Kidney (tissue), 14 donors: Measurements from ENCODE around the gene DLAT. TPM values are rescaled to one million over a fixed set of nuclear protein-coding genes. Genes with fewer than 3 reads are reported as not detected.

ENCODE experiments used
- DNase-seq, 5 donors: peaks; one replicate each; pipeline ENCODE4 v3.0.0-alpha.2; 2013 to 2020
- FAIRE-seq: peaks from 2 replicates; lab custom pipeline; 2012; peaks lifted over from hg19 to GRCh38; lab: Jason Lieb, UNC
- H3K27ac ChIP-seq, 2 donors: one replicate each; pipeline ENCODE4 v1.7.0; 2013; ENCODE audit warnings: low read depth in 2 of 2, low read length in 2 of 2, inconsistent platforms in 1 of 2
- H3K27me3 ChIP-seq: one replicate; pipeline ENCODE4 v1.7.1; 2013; ENCODE audit warnings: low read length, inconsistent platforms; ENCODE audit not compliant: control insufficient read depth, insufficient read depth
- H3K36me3 ChIP-seq, 3 donors: one replicate each; pipeline versions ENCODE4 v1.7.0 to v1.7.1; 2013; ENCODE audit warnings: low read length in 3 of 3, control low read depth in 1 of 3, inconsistent platforms in 1 of 3; ENCODE audit not compliant: insufficient read depth in 3 of 3, control insufficient read depth in 2 of 3
- H3K4me1 ChIP-seq, 3 donors: one replicate each; pipeline versions ENCODE4 v1.7.0 to v1.7.1; 2013; ENCODE audit warnings: low read length in 3 of 3, inconsistent platforms in 1 of 3, low read depth in 1 of 3; ENCODE audit not compliant: control insufficient read depth in 2 of 3, insufficient read depth in 2 of 3
- H3K4me3 ChIP-seq, 3 donors: one replicate each; pipeline versions ENCODE4 v1.7.0 to v1.8.1; 2013; ENCODE audit warnings: low read length in 3 of 3, control low read depth in 1 of 3, inconsistent platforms in 1 of 3
- H3K9ac ChIP-seq, 3 donors: one replicate each; pipeline versions ENCODE4 v1.7.0 to v1.7.1; 2013; ENCODE audit warnings: low read length in 3 of 3, control low read depth in 1 of 3, inconsistent platforms in 1 of 3
- H3K9me3 ChIP-seq, 3 donors: one replicate each; pipeline versions ENCODE4 v1.7.0 to v1.7.1; 2013; ENCODE audit warnings: low read length in 3 of 3, control low read depth in 1 of 3, inconsistent platforms in 1 of 3; ENCODE audit not compliant: control insufficient read depth in 2 of 3, insufficient read depth in 1 of 3
- intact Hi-C: fragments of 100-400 bp; cut with DNase I; formaldehyde crosslinking; loops from one replicate; pipeline ENCODE4 v1.11.1; 2022
- polyA plus RNA-seq: library from polyadenylated mRNA; stranded (reverse); fragments of 350-450 nt; fragmentation: Illumina TruSeq; extraction: RNeasy Lipid Tissue Mini Kit (QIAGEN cat#74804); gene quantifications from one replicate; pipeline ENCODE4 v1.2.3, GENCODE V29; 2014; ENCODE audit warnings: low read depth, low replicate concordance; ENCODE audit not compliant: insufficient read depth
- total RNA-seq: library from RNA; stranded (reverse); fragmentation: NEBNext Ultra II Directional; extraction: Animal tissue kit (Norgen Biotek cat#: 25700); gene quantifications from one replicate; pipeline ENCODE4 v1.2.1, GENCODE V29; 2021
- TF ChIP-seq, protein P1 (sequence below): IDR thresholded peaks from 3 replicates; pipeline ENCODE4 v1.5.1; 2012; ENCODE audit warnings: mild to moderate bottlenecking, moderate library complexity, borderline replicate concordance; ENCODE audit not compliant: insufficient read depth; ENCODE audit errors: extremely low read depth
- donor health status: control.
- donor health status: control.
- donor health status: control.
- donor health status: control.
- donor health status: control.
- donor health status: DM: yes; HTN: yes; CAD: no.
- donor health status: Normal renal cell carcinoma (clear cell type).

DLAT gene
- total and polyA plus RNA-seq, 2 donors from 2014 or later: 27.5 to 33.1 TPM

DNA sequence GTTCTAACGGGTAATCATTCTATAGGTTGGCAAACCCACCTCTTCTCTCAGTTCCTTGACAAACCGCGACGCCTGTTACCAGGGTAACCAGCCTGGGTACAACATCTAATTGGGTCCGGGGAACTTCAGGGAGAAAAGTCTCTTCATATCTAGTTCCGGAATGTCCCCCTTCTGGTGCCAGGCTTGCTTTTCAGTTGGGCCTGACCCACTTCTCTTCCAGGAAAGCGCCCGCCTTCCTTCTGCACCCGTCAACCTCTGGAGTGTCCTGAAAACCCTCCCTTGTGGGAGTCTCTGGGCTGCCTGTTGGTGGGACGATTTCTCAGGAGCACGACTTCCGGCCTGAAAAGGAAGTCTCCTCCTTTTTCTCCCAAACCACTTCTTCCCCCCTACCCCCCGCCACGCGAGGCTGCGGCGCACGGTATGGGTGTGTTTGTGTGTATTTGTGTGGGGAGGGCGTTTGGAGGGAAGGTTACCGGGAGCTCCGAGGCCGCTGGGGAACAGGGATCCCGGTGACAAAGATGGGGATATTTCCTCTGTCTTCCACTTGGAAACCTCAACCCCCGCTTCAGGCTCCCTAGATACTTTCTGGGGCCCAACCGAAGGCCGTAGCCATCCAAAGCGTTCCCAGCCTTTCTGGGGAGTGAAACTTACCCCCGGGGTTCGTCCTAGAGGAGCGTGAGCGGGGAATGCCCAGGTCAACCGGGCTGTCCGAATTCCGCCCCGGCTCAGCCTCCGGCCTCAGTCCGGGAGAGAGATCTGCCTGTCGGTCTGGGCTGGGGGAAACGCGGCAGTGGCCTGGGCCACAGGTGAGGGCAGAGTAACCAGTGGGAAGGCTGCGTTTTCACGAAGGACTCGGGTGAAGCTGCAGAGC lies 49.0 kb downstream of the DLAT start, which contains the start of the genes NKAPD1 and PIH1D2:
Gene NKAPD1 (plus strand): TSS at position 359 of the 871 bp plus-strand sequence. CDS start 1,276 bp downstream, outside the sequence.
Gene PIH1D2 (minus strand): TSS at position 77 of the 871 bp plus-strand sequence. CDS start 843 bp downstream, outside the sequence.
- Histone ChIP-seq H3K27me3 (no peaks in the 10 kb centered on the region), H3K27ac (peak within 1 kb of the TSS; percentile 84), H3K9ac (peak within 1 kb of the TSS; percentile 77 to 96 (median 95)), H3K9me3 (no peaks in the 10 kb centered on the region), H3K4me1 (peaks cover 0 to 6% (median 3%) of the 10 kb centered on the region in 3 donors), H3K36me3 (peaks cover 5 to 24% (median 17%) of the 10 kb centered on the region in 3 donors), H3K4me3 (peak within 1 kb of the TSS; percentile 94 to 98 (median 97))
- DNase-seq: peak; percentile 84 to 94 (median 86)
- no peak for FAIRE-seq
- intact Hi-C loops: no loop called here
- TF ChIP-seq, protein P1, sequence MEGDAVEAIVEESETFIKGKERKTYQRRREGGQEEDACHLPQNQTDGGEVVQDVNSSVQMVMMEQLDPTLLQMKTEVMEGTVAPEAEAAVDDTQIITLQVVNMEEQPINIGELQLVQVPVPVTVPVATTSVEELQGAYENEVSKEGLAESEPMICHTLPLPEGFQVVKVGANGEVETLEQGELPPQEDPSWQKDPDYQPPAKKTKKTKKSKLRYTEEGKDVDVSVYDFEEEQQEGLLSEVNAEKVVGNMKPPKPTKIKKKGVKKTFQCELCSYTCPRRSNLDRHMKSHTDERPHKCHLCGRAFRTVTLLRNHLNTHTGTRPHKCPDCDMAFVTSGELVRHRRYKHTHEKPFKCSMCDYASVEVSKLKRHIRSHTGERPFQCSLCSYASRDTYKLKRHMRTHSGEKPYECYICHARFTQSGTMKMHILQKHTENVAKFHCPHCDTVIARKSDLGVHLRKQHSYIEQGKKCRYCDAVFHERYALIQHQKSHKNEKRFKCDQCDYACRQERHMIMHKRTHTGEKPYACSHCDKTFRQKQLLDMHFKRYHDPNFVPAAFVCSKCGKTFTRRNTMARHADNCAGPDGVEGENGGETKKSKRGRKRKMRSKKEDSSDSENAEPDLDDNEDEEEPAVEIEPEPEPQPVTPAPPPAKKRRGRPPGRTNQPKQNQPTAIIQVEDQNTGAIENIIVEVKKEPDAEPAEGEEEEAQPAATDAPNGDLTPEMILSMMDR: no peak

DNA sequence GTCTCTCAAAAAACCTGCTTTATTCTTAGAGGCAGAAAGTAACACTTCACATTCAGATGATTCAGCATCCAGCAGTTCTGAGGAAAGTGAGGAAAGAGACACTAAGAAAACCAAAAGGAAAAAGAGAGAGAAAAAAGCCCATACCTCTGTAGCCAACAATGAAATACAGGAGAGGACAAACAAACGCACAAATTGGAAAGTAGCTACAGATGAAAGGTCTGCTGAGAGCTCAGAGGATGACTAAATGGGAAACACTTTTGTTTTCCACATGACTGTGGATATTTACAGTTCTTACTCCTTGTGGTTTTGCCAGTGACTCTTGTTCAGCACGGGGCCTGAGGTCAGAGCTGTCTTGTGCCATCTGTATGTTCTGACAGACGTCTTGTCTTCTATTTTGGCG lies 57.5 kb downstream of the DLAT start:
- FAIRE-seq (no peak), DNase-seq (no peak)
- H3K4me1 ChIP-seq: peaks cover 3 to 9% (median 6%) of the 10 kb centered on the region in 3 donors
- H3K36me3 ChIP-seq: peaks cover 2 to 42% (median 20%) of the 10 kb centered on the region in 3 donors
- intact Hi-C loops: no loop called here
- H3K4me3 ChIP-seq: no peak overlapping the region
- no peak overlapping the region for H3K9ac ChIP-seq
- H3K27ac ChIP-seq: no peak overlapping the region
- TF ChIP-seq, protein P1: no peak
- no peaks in the 10 kb centered on the region for H3K27me3 ChIP-seq
- no peaks in the 10 kb centered on the region for H3K9me3 ChIP-seq

DNA sequence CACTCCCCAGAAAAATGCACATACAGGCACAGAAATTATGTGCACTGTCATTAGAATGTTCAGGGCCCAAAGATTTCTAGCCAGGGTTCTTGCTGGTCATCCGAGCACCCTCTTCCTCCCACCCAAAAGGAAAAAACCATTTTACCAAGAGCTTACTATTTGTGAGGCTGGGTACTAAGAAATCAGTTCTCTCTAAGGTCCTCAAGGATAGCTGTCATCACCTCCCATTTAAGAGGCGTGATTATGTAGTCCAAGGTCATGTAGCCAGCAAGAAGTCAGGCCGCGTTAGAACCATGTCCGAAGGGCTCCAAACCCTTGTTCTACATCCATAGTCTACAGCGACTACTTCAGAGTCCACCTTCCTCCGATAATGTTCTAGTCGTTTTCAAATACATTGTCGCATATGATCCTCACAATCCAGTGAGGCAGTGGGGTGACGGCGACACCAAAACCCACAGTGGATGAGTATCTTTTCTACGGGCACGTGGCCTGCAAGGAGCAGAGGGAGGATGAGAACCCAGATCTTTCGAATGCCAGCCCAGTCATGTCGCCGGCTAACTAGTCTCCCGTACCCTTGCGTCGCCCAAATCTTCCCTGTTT lies 60.7 kb downstream of the DLAT start:
- no peaks in the 10 kb centered on the region for H3K27me3 ChIP-seq
- H3K9me3 ChIP-seq: no peaks in the 10 kb centered on the region
- FAIRE-seq (no peak), DNase-seq (no peak)
- H3K4me1 ChIP-seq: peaks cover 3 to 20% (median 9%) of the 10 kb centered on the region in 3 donors
- intact Hi-C loops: no loop called here
- H3K4me3 ChIP-seq: peak overlapping the region; percentile 95 to 99 (median 96)
- TF ChIP-seq, protein P1: no peak
- H3K27ac ChIP-seq: peak overlapping the region; percentile 38 to 55
- peaks cover 5 to 35% (median 19%) of the 10 kb centered on the region in 3 donors for H3K36me3 ChIP-seq
- peak overlapping the region; percentile 88 to 98 (median 98) for H3K9ac ChIP-seq
